Bronchial smooth muscle cell (primary cell): Measurements from ENCODE around the gene OR5W2. TPM values are rescaled to one million over a fixed set of nuclear protein-coding genes. Genes with fewer than 3 reads are reported as not detected.

ENCODE experiments used
- total RNA-seq: library from RNA; depleted of rRNA; stranded (reverse); fragments of >200 nt; gene quantifications from 2 replicates; pipeline ENCODE4 v1.2.1, GENCODE V29; 2014

OR5W2 gene
- not detected in 2 replicates for total RNA-seq

GRCh38 chr11:55914482-55914881, at the start of gene OR5W2:
Gene OR5W2 (minus strand): TSS chr11:55914582. CDS start chr11:55914582, 0 bp downstream.

GRCh38 chr11:55936300-55936699, 21.9 kb upstream of the OR5W2 start, which contains the start of gene OR5I1:
Gene OR5I1 (minus strand): TSS chr11:55936400. CDS start chr11:55936400, 0 bp downstream.

GRCh38 chr11:55882997-55883396, 31.4 kb downstream of the OR5W2 start, which contains the start of gene TRIM51:
Gene TRIM51 (plus strand): TSS chr11:55883297. CDS start chr11:55885429, 2,132 bp downstream.

Other genes starting within 250 kb of the OR5W2 start
- not detected in 2 replicates for gene OR5D13, start 141.1 kb downstream of the OR5W2 start, total RNA-seq
- gene OR5D14, start 119.0 kb downstream of the OR5W2 start, total RNA-seq = not detected in 2 replicates
- gene OR5L1, start 103.2 kb downstream of the OR5W2 start, total RNA-seq = not detected in 2 replicates
- not detected in 2 replicates for gene OR5D18, start 95.0 kb downstream of the OR5W2 start, total RNA-seq
- not detected in 2 replicates for gene OR5L2, start 87.4 kb downstream of the OR5W2 start, total RNA-seq
- not detected in 2 replicates for gene OR5D16, start 75.8 kb downstream of the OR5W2 start, total RNA-seq
- not detected in 2 replicates for gene TRIM51, start 31.3 kb downstream of the OR5W2 start, total RNA-seq
- gene OR5I1, start 21.8 kb upstream of the OR5W2 start, total RNA-seq = not detected in 2 replicates
- gene OR10AG1, start 55.4 kb upstream of the OR5W2 start, total RNA-seq = not detected in 2 replicates
- not detected in 2 replicates for gene OR5F1, start 80.0 kb upstream of the OR5W2 start, total RNA-seq
- gene OR5AS1, start 113.1 kb upstream of the OR5W2 start, total RNA-seq = not detected in 2 replicates
- not detected in 2 replicates for gene OR8I2, start 178.7 kb upstream of the OR5W2 start, total RNA-seq
- gene OR8H2, start 189.1 kb upstream of the OR5W2 start, total RNA-seq = not detected in 2 replicates
- not detected in 2 replicates for gene OR8H3, start 207.8 kb upstream of the OR5W2 start, total RNA-seq
- gene OR8J3, start 225.6 kb upstream of the OR5W2 start, total RNA-seq = not detected in 2 replicates
- gene OR8K5, start 245.7 kb upstream of the OR5W2 start, total RNA-seq = not detected in 2 replicates